K562 (cell line): ENCODE measurements around the gene RING1. TPM values are rescaled to one million over a fixed set of nuclear protein-coding genes. Genes with fewer than 3 reads are reported as not detected.

Source experiments
- RBM22 ChIP-seq: fragments of 200-400 bp; formaldehyde crosslinking; IDR thresholded peaks from 2 replicates; pipeline ENCODE4 v1.6.1; 2018; ENCODE audit warnings: low read length, low read depth; ENCODE audit not compliant: poor library complexity, severe bottlenecking
- SAFB2 ChIP-seq: fragments of 200-400 bp; formaldehyde crosslinking; IDR thresholded peaks from 2 replicates; pipeline ENCODE4 v1.6.1; 2018; ENCODE audit warnings: borderline replicate concordance, low read length, low read depth, moderate library complexity; ENCODE audit not compliant: severe bottlenecking
- ZNF407 ChIP-seq: fragments of 450-650 bp; IDR thresholded peaks from 2 replicates; pipeline ENCODE4 v1.6.1; 2016; ENCODE audit warnings: low read depth
- polyA plus RNA-seq, 8 experiments: library from polyadenylated mRNA; depleted of rRNA in 4 of 8; stranded (reverse) in 5 of 8; unstranded in 3 of 8; fragments of >200 nt; fragmentation: Nextera tagmentation in 2 of 8; fragmentation: Illumina TruSeq in 1 of 8; extraction: Ambion mirVana in 2 of 8; extraction: Trizol in 1 of 8; gene quantifications; 2 replicates each; pipeline versions ENCODE4 v1.2.1 to v1.2.3, GENCODE V29; 2011 to 2014; ENCODE audit warnings: inconsistent platforms in 1 of 8, missing spikeins in 1 of 8
- total RNA-seq, 7 experiments: library from RNA; depleted of rRNA in 6 of 7; stranded (reverse); fragments of >200 nt in 6 of 7; fragmentation: Illumina TruSeq in 2 of 7; extraction: Trizol in 2 of 7; gene quantifications; 2 replicates each; pipeline versions ENCODE4 v1.2.1 to v1.2.3, GENCODE V29; 2011 to 2021; ENCODE audit warnings: low replicate concordance in 1 of 7
- TF ChIP-seq, protein P1 (sequence below): sonication (generic); formaldehyde crosslinking; IDR thresholded peaks from 2 replicates; pipeline ENCODE4 v1.9.0; 2022; ENCODE audit warnings: mild to moderate bottlenecking, missing genetic modification reagents
- TF ChIP-seq, protein P2 (sequence below), 2 experiments: fragments of 450-650 bp in 1 of 2; sonication (generic) in 1 of 2; formaldehyde crosslinking in 1 of 2; IDR thresholded peaks; 2 replicates each; pipeline versions ENCODE4 v1.7.1 to v1.9.0; 2016 to 2022; ENCODE audit warnings: inconsistent platforms in 1 of 2, mild to moderate bottlenecking in 1 of 2, missing genetic modification reagents in 1 of 2

RING1 gene
- total and polyA plus RNA-seq, 9 of the 15 experiments (the other 6 are each of a cell fraction or from before 2014, with no cell fraction given) = 4.2 to 59.1 (median 36.9) TPM

- TF ChIP-seq, protein P1, sequence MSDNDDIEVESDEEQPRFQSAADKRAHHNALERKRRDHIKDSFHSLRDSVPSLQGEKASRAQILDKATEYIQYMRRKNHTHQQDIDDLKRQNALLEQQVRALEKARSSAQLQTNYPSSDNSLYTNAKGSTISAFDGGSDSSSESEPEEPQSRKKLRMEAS (CRISPR knock-in tag) = peak; percentile 59
- TF ChIP-seq RBM22 = peak; percentile 93
- TF ChIP-seq ZNF407 = no peak
- no peak for TF ChIP-seq SAFB2
- TF ChIP-seq, protein P2, sequence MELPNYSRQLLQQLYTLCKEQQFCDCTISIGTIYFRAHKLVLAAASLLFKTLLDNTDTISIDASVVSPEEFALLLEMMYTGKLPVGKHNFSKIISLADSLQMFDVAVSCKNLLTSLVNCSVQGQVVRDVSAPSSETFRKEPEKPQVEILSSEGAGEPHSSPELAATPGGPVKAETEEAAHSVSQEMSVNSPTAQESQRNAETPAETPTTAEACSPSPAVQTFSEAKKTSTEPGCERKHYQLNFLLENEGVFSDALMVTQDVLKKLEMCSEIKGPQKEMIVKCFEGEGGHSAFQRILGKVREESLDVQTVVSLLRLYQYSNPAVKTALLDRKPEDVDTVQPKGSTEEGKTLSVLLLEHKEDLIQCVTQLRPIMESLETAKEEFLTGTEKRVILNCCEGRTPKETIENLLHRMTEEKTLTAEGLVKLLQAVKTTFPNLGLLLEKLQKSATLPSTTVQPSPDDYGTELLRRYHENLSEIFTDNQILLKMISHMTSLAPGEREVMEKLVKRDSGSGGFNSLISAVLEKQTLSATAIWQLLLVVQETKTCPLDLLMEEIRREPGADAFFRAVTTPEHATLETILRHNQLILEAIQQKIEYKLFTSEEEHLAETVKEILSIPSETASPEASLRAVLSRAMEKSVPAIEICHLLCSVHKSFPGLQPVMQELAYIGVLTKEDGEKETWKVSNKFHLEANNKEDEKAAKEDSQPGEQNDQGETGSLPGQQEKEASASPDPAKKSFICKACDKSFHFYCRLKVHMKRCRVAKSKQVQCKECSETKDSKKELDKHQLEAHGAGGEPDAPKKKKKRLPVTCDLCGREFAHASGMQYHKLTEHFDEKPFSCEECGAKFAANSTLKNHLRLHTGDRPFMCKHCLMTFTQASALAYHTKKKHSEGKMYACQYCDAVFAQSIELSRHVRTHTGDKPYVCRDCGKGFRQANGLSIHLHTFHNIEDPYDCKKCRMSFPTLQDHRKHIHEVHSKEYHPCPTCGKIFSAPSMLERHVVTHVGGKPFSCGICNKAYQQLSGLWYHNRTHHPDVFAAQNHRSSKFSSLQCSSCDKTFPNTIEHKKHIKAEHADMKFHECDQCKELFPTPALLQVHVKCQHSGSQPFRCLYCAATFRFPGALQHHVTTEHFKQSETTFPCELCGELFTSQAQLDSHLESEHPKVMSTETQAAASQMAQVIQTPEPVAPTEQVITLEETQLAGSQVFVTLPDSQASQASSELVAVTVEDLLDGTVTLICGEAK (IDR thresholded peaks at IDR 0.05) = peak; percentile 90
- TF ChIP-seq, protein P2 (CRISPR knock-in tag; IDR thresholded peaks at IDR 0.05) = no peak
Observed at GRCh38 chr6:33208091-33208967, at the start of gene RING1 (continued).
